HG02885 (cell line): ENCODE results near the gene RPS6KC1.
A peak's percentile ranks its signal among the peaks of the same experiment; 100 is the strongest.
"Not testable (repeated sequence)": the region's sequence is repeated elsewhere in the genome, so short reads cannot be mapped to it uniquely, and the experiment has no call there.

Source experiments
- ATAC-seq: cut with Tn5 transposase; IDR thresholded peaks from one replicate; pipeline ENCODE4 v1.9.1; 2021; ENCODE audit warnings: mild to moderate bottlenecking; ENCODE audit not compliant: unreplicated experiment, poor library complexity

The RPS6KC1 gene

DNA sequence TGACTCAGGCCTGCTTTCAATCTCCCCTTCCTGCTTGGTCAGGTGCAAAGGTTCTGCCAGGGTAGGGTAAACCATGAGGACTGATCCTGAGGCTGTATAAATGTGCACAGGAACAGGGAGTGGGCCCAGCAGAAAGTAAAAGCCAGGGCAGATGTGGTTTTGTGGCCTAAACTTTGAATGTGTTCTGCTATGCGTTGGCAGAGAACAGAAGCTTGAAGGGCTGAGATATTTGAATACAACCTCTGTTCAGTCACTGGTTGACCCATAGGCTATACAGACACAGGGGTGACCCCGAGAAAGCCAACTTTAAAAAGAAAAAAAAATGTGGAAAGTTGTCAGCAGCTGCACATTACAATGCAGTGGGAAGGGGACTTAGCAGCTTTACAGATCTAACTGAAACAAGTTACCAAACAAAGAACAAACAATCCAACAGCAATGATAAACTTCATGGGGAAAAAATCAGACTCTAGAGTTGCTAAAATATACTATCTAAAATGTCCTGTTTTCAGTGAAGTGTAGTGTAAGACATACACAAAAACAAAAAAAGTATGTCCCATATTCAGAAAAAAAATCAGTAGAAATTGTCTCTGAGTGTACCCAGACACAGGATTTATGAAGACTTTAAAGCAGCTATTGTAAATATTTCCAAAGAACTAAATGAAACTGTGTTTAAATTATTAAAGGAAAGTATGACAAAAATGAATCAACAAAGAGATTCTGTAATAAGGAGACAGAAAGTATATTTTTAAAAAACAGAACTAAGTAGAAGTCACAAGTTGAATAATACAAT, 216.1 kb downstream of the RPS6KC1 start:
- peak; percentile 64 for ATAC-seq

DNA sequence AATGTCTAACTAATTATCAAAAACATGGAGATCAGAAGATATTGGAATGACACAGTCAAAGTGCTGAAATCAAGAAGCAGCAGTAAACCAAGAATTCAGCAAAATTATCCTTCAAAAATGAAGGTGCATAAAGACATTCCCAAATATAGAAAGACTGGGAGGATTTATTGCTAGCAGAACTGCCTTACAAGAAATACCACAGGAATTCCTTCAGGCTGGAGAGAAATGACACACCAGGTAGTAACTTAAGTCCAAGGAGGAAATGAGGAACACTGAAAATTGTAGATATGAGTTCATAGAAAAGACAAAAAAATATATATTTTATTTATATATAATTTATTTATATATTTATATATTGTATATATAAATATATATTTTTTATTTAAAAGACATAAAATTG, 217.2 kb downstream of the RPS6KC1 start:
- no peak for ATAC-seq

DNA sequence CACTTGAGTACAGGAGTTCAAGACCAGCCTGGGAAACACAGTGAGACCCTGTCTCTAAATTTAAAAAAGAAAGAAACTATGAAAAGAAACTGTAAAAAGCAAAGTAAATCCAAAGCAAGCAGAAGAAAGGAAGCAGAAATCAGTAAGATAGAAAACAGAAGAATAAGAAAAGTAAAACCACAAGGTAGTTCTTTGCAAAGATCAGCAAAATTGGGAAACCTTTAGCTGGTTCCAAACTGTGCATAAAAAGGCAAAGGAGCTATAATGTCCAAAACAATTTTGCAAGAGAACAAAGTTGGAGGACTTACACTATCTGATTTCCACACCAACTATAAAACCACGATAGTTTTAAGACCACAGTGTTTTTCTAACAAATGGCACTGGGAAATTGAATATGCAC, 218.8 kb downstream of the RPS6KC1 start:
- no peak for ATAC-seq

DNA sequence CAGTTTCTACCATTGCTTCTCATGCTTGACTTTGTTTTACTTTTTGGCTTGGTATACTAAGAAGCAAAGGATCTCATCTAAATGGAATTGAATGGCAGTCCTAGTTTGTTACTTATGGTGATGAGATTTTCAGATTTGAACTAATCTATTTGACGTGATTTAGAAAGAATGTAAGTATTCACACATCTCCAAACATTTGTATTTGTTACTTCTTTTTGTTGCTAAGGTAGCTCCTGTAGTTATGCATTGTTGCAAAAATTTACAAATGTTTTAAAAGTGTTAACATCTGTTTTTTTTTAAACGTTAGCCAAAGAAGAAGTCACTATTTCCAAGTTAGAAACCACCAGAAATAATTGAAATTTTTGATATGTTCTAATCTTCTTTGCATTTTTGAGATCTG, 222.5 kb downstream of the RPS6KC1 start:
- no peak for ATAC-seq

DNA sequence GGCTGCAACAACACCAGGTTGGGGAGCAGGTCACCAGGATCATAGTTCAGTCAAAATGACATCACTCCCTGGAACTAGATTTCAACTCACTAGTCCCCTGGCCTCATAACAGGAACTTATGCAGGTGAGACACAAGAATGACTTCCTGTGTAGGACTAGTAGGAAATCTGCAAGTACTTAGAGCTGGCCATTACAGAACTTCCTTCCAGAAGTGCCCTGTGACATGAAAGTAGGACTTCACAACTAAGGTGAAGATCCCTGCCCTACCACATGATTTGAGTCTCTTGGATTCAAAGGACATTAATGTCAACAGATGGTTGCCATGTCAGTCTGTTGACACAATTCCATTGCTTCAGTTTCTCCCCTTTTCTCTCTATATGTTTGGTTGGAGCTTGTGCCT, 223.1 kb downstream of the RPS6KC1 start:
- ATAC-seq = no peak

DNA sequence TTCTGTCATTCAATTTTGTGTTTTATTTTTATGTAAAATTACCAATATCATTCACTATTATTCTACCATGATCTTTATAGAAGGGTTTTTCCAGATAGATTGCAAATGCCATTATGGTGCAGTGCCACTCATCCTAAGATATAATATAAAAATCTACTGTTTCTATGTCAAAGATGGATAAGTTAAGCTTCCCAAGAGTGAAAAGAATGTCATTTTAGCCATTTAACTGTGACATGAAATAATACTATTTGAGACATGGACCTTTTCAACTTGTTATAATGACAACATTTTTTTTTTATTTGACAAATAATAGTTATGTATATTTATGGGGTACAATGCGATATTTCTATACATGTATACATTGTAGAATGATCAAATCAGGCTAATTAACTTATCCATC, 224.3 kb downstream of the RPS6KC1 start:
- ATAC-seq = no peak

DNA sequence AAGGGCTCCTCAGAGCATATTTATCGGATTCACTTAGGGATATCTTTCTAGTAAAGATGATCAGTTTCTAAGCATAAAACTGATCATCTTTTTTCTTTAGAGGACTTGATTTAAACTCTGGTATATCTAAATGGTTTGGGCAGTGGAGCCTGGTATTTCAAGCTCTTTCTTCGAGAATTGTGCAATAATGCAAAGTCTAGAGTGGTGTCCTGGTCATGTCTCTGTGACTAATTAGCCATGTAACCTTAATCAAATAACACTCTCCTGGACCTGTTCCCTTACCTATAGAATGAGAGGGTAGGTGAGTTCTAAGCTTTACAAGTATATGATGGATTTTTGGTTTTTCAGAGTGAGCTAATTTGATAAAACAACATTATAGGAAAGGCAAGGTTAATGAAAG, 225.2 kb downstream of the RPS6KC1 start:
- ATAC-seq = no peak

DNA sequence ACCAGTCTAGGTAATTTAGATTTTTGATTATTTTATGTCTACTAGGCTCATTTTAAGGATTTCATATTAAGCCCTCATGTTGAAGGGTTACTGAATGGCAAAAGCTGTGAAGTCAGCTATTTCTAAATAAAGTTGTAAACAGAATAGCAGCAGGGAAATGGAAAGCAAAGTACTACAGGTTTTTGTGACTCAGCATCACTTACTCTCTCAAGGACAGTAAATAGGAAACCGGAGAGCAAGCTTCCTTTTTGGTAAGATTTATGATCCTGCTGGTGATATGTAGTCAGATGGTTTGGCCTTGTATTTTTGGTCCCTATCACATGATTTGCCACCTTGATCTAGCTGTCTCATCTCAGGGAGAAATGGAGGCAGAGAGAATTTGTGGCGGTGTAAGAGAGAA, 226.0 kb downstream of the RPS6KC1 start:
- ATAC-seq = no peak

DNA sequence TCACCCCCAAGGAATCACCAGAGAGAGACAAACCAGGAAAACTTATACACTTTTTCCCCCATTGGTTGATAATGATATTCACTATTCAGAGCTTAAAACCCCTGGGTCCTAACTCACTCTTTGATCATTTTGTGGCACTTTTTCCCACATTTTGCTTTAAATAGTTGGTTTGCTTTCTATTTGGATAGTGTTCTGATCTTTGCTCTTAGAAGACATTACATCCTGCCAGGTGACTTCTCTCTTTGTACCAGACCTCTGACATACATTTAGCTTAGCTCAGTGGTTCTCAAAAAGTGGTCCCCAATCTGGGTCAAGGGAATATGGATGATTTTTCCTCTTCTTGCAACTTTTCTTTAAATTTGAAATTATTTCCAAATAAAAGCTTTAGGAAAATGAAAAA, 228.4 kb downstream of the RPS6KC1 start:
- no peak for ATAC-seq

DNA sequence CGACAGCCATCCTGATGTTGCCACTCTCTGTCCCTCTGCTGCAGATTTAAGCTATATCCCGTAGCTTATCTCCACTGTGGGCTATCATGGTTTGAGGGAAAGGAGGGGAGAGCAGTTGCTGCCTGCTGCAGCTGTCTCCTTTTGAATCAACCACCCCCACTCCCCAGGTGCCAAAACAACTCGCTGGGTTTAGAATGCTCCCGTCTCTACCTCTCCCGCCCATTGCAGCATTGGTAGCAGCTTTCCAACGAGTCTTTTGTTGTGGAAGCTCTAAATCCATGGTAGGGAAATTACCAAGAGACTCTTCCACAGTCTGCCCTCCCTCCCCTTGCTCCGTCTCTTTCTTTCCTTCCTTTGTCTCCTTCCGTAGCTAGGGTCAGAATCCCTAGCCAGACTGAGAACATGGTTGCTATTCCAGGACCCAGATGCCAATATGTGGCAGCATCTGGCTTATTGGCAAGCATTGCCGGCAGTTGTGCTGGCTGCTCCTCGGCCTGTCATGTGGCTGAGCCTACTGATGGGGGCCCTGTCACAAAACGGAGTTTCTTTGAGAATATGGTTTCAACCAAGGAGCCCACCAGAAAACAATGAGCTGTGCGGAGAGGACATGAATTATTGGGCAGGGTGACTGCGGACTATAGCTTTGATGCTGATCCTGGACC, 230.7 kb downstream of the RPS6KC1 start:
- ATAC-seq = no peak

DNA sequence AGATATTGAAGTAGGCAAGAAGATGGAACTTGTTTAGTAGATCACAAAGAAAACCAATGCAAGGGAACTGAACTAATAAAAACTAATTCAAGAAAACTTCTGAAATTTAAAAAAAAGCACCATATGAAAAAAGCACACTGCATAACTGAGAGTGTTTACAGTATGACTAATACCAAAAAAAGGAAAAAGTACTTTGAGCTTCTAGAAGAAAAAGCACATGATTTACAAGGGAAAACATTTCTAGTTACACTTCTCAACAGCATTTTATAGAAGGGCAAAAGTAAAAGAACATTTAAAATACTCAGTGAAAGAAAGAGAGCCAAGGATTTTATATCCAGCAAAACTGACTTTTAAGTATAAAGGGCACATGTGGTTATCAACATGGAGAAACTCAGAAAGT, 233.6 kb downstream of the RPS6KC1 start:
- ATAC-seq = no peak

DNA sequence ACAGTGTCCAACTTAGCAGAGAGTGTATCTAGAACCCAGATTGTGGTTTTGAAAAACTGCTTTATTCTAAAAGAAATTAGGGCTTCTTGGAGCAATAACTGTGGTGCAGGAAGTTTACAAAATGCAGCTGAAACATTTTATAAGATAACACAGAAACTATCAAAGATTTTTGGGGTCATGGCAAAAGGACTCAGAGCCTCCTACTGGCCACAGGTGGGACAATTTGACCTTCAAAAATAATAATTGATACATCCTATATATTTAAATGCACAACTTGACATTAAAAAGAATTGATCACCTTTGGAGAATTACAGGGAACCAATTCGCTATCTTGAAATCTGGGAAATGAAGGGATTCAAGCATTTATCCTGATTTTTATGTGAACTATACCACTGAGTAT, 235.2 kb downstream of the RPS6KC1 start:
- ATAC-seq = no peak

DNA sequence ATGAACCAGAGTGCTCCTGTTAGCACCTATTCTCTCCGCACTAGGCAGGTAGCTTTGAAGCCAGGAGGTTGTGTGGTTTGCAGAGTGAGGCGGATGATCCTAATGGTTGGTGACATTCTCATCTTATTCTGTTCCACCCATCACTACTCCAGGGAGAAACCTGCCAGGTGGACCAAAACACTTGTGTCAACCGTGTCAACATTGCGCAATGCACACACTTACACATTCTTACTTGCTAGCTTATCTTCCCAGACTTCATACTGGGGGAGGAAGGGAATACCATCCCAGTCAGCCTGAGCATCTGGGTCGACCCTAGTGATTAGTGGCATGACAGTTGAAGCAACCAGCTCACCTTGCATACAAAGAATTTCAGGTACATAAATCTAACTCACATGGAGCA, 236.9 kb downstream of the RPS6KC1 start:
- no peak for ATAC-seq

DNA sequence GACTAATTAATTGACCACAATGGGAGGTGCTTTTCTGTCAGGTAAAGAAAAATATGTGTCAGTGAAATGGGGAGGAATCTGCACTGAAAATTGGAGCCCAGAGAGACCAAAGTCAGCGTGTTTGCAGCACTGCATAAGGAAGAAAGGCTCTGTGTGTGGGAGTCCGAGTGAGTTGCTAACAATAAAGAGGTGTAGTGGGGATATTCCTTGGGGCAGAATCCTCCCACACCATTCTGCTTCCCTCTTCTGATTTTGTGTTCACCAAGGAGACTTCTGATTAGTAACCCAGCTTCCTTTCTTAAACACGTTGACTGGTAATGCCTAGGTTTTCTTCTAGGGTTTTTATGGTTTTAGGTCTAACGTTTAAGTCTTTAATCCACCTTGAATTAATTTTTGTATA, 240.5 kb downstream of the RPS6KC1 start:
- ATAC-seq = no peak

DNA sequence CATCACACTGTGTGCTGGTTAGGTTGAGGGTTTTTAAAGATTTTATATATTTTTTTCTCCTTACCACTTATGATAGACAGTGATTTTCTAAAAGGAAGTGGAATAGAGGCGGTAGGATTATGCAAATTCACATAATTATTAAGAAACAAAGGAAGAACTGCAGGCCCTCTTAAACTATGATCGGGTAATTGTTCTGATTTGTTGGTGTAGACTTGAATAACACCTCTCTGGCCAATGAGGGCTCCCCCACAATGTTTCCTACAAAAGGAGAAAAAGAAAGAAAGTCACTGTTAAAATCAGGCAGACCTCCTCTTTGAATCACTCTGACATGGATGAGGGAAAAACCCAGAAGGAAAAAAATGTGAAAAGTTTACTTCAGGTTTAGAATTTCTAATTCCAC, 241.6 kb downstream of the RPS6KC1 start:
- ATAC-seq = no peak

DNA sequence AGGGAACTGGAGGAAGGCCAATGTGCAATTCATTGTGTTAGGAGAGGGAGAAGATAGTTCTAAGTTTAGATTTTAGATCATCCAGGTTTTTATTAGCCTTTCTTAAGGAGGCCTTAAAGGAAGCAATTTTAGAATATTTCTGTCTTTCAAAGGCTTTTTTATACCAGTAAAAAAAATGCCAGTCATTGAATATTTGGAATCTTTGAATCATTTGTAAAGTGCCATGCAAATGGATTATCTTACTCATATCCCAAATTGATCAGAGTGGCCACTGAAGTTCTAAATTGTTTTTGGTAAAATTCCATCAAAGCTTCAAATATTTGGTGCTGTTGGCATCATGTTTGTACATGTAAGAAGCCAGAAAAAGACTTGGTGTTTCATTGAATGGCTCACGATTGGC, 244.8 kb downstream of the RPS6KC1 start:
- ATAC-seq = no peak

DNA sequence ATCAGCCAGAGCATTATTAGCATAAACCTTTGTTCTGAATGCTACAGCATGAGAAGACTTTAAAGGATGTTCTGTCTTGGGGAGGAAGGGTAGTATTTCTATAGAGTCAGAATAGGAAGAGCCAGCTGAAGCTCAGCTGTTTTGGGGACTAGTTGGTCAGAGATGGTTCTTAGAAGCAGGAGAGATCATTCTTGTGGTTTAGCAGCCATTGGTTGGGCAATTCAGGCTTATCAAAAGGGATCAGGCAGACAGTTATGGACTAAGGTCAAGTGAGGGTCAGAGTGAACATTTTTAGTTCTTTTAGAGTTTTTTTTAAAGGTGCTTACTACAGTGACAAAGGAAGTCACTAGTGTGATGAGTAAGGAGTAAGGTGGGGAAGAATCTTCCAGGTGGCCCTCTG, 245.5 kb downstream of the RPS6KC1 start:
- ATAC-seq = no peak

DNA sequence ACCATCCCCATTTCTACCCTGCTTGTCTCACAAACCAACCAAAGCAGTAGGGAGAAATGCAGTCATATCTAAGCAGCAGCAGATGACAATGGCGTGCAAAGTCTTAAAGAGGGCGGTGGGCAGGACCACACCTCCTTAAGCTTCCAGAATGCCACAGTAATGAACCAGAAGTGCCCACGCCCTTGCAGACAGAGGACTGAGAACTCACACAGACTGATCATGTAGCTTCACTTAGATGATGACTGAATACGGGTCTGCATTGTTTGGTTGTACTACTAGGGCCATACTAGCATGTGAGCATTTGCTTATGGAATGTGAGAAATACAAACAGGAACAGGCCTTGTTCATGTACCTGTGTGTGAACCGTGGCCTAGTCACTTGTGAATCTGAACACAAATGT, 246.0 kb downstream of the RPS6KC1 start:
- no peak for ATAC-seq

DNA sequence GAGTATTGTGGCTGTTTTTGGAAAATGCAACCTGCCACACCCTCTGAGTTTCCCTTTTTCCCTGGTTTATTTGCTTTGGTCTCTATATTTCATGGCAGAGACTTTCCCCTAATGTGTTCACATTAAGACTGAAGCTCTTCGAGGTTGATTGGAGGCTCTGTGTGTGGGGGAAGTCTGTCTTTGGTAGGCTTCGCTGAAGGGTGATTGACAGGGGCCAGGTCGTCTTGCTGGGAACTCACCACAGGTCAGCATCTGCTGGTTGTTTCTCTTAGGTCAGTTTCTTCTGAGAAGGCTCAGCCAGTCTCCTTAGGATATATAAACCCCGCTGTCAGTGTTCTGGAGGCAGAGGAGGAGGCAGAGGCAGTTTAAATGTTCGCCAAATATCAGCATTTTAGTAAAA, 249.4 kb downstream of the RPS6KC1 start:
- ATAC-seq = no peak

DNA sequence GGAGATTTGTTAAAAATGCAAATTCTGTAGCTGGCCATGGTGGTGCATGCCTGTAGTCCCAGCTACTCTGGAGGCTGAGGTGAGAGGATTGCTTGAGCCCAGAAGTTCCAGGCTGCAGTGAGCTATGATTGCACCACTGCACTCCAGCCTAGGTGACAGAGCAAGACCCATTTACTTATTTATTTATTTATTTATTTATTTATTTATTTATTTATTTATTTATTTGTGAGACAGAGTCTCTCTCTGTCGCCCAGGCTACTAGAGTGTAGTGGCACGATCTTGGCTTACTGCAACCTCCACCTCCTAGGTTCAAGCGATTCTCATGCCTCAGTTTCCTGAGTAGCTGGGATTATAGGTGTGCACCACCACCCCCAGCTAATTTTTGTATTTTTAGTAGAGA, 250.5 kb downstream of the RPS6KC1 start:
- ATAC-seq = not testable (repeated sequence)

DNA sequence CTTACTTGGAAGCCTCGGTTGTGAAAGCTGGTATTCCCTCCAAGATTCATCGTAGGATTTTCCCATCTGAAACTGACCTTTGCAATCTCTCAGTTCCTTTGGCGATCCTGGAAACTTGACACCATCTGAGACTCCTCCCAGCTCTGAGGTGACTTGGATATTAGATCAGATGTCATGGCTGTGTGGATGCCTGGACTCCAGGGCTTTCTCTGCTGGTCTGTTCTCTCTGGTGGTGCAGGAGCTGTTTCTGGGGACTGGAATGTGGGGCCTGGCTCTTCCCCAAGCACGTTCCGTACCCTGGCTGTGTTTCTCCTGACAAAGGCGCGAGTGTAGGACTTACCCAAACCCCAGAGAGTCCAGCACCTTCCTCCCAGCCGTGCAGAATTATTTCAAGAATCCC, 252.2 kb downstream of the RPS6KC1 start:
- no peak for ATAC-seq

DNA sequence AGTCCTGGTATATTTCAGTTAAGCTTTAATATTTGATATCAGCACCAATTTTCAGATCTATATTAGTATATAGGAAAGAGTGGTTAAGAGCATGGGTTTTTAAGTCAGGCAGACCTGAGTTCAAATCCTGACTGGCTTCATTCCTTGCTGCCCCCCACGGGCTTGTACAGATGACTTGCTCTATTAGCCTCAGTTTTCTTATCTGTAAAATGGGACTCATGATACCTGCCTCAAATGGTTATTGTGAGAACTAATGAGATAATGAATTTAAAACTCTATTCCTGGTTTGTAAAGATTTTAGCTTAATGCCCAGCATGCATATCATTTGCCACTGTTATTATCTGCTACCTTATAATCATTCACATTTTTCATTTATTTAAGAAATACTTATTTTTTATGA, 264.5 kb downstream of the RPS6KC1 start:
- no peak for ATAC-seq
